Left kidney (tissue), 2 donors: ENCODE results near the gene PSMB11. TPM values are rescaled to one million over a fixed set of nuclear protein-coding genes. Genes with fewer than 3 reads are reported as not detected.
A peak's percentile ranks its signal among the peaks of the same experiment; 100 is the strongest.
"Not testable (repeated sequence)": the region's sequence is repeated elsewhere in the genome, so short reads cannot be mapped to it uniquely, and the experiment has no call there.

Experiments used
- DNase-seq: peaks from one replicate; pipeline ENCODE4 v3.0.0-alpha.2; 2013
- polyA plus RNA-seq: library from polyadenylated mRNA; unstranded; fragments of 120-200 nt; gene quantifications from one replicate; pipeline ENCODE4 v1.2.1, GENCODE V29; 2013; ENCODE audit not compliant: insufficient read length

Gene PSMB11
- polyA plus RNA-seq, 1 donor = not detected

- DNase-seq = not testable (repeated sequence)
Measured at GRCh38 chr14:23013749-23014054, 28.3 kb upstream of the PSMB11 start.

- no peak for DNase-seq
Measured at GRCh38 chr14:23015618-23016017, 26.4 kb upstream of the PSMB11 start.

GRCh38 chr14:23017091-23017490 lies 24.9 kb upstream of the PSMB11 start:
- DNase-seq = no peak

- no peak for DNase-seq
Measured at GRCh38 chr14:23018107-23018506, 23.9 kb upstream of the PSMB11 start.

- DNase-seq = no peak
Measured at GRCh38 chr14:23020143-23021128, 21.6 kb upstream of the PSMB11 start.

- no peak for DNase-seq
Measured at GRCh38 chr14:23021434-23021833, 20.6 kb upstream of the PSMB11 start.

- no peak for DNase-seq
Measured at GRCh38 chr14:23021889-23022442, 20.0 kb upstream of the PSMB11 start.

GRCh38 chr14:23023022-23023794 lies 18.8 kb upstream of the PSMB11 start:
- DNase-seq = no peak

GRCh38 chr14:23023795-23024152 lies 18.2 kb upstream of the PSMB11 start:
- no peak for DNase-seq

GRCh38 chr14:23024612-23025075 lies 17.4 kb upstream of the PSMB11 start:
- DNase-seq = no peak

- peak; percentile 78 for DNase-seq
Measured at GRCh38 chr14:23025151-23025814, 16.7 kb upstream of the PSMB11 start.

GRCh38 chr14:23028799-23029198 lies 13.2 kb upstream of the PSMB11 start:
- DNase-seq = no peak

GRCh38 chr14:23030936-23031335 lies 11.1 kb upstream of the PSMB11 start:
- no peak for DNase-seq

GRCh38 chr14:23033251-23033727 lies 8.7 kb upstream of the PSMB11 start:
- no peak for DNase-seq

- DNase-seq = no peak
Measured at GRCh38 chr14:23033801-23034497, 8.1 kb upstream of the PSMB11 start.

GRCh38 chr14:23034498-23035302 lies 7.3 kb upstream of the PSMB11 start, which contains the start of gene PSMB5:
Gene PSMB5, minus strand, starts transcription at chr14:23034900. Its CDS starts 19 bp downstream, at chr14:23034881.
- peak; percentile 96 for DNase-seq

GRCh38 chr14:23035303-23036144 lies 6.5 kb upstream of the PSMB11 start:
- no peak for DNase-seq

- no peak for DNase-seq
Measured at GRCh38 chr14:23040100-23040499, 1.9 kb upstream of the PSMB11 start.

GRCh38 chr14:23041729-23042128 lies 283 bp upstream of the PSMB11 start:
- DNase-seq = no peak

GRCh38 chr14:23043145-23043544 lies 1.1 kb downstream of the PSMB11 start:
- no peak for DNase-seq
